IPS-20b (cell line): ENCODE results near the gene ITPR3.

Experiments used
- H3K27ac ChIP-seq: one replicate; pipeline ENCODE4 v1.5.1; 2013; ENCODE audit warnings: low read length
- H3K27me3 ChIP-seq: 2 replicates; pipeline ENCODE4 v1.6.1; 2013; ENCODE audit warnings: mild to moderate bottlenecking, low read length, inconsistent platforms; ENCODE audit not compliant: insufficient read depth
- H3K36me3 ChIP-seq: 2 replicates; pipeline ENCODE4 v1.6.1; 2013; ENCODE audit warnings: low read depth, mild to moderate bottlenecking, inconsistent platforms, low read length, moderate library complexity; ENCODE audit not compliant: insufficient read depth
- H3K4me1 ChIP-seq: 2 replicates; pipeline ENCODE4 v1.6.1; 2013; ENCODE audit warnings: mild to moderate bottlenecking, control low read depth, inconsistent platforms, low read length, moderate library complexity; ENCODE audit not compliant: insufficient read depth
- H3K4me3 ChIP-seq: 2 replicates; pipeline ENCODE4 v1.5.1; 2013; ENCODE audit warnings: mild to moderate bottlenecking, low read length, inconsistent platforms
- H3K9ac ChIP-seq: 2 replicates; pipeline ENCODE4 v1.6.1; 2013; ENCODE audit warnings: low read depth, mild to moderate bottlenecking, inconsistent platforms, low read length, moderate library complexity
- H3K9me3 ChIP-seq: 2 replicates; pipeline ENCODE4 v1.6.1; 2013; ENCODE audit warnings: mild to moderate bottlenecking, low read depth, low read length, inconsistent platforms; ENCODE audit not compliant: insufficient read depth

The ITPR3 gene

GRCh38 chr6:33584700-33585402, 36.3 kb upstream of the ITPR3 start:
- Histone ChIP-seq H3K27me3 (no peaks in the 10 kb centered on the region), H3K4me1 (no peaks in the 10 kb centered on the region), H3K9me3 (no peaks in the 10 kb centered on the region), H3K36me3 (no peaks in the 10 kb centered on the region), H3K4me3 (no peak overlapping the region), H3K27ac (no peak overlapping the region), H3K9ac (no peak overlapping the region)

GRCh38 chr6:33585403-33586107, 35.6 kb upstream of the ITPR3 start:
- Histone ChIP-seq H3K36me3 (no peaks in the 10 kb centered on the region), H3K4me3 (peak overlapping the region; percentile 40; the same call in 1 of the 2 replicates), H3K4me1 (no peaks in the 10 kb centered on the region), H3K27ac (no peak overlapping the region), H3K9ac (no peak overlapping the region), H3K9me3 (no peaks in the 10 kb centered on the region), H3K27me3 (no peaks in the 10 kb centered on the region)

GRCh38 chr6:33586108-33586640, 34.9 kb upstream of the ITPR3 start:
- H3K9ac ChIP-seq, result no peak overlapping the region
- 0 out of 2 replicates have a peak overlapping the region, but pooled peaks have one; percentile 40 for H3K4me3 ChIP-seq
- H3K36me3 ChIP-seq, result no peaks in the 10 kb centered on the region
- no peaks in the 10 kb centered on the region for H3K9me3 ChIP-seq
- no peaks in the 10 kb centered on the region for H3K27me3 ChIP-seq
- H3K27ac ChIP-seq, result no peak overlapping the region
- H3K4me1 ChIP-seq, result no peaks in the 10 kb centered on the region; the same call in 1 of the 2 replicates

DNA sequence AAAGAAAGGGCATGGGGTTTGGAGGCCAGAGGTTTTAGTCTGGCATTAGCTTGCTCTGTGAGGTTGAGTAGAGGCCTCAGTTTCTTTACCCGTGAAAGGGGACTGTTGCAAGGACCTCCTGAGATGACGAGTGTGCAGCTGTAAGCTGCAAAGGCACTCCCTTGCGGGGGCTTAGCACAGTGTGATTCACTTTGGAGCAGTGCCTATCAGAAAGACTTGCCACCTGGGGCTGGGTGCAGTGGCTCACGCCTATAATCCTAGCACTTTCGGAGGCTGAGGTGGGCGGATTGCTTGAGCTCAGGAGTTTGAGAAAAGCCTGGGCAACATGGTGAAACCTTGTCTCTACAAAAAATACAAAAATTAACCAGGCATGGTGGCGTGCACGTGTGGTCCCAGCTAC, 33.6 kb upstream of the ITPR3 start:
- Histone ChIP-seq H3K27ac (no peak overlapping the region), H3K9me3 (no peaks in the 10 kb centered on the region), H3K4me3 (no peak overlapping the region), H3K36me3 (no peaks in the 10 kb centered on the region), H3K27me3 (no peaks in the 10 kb centered on the region), H3K9ac (no peak overlapping the region), H3K4me1 (no peaks in the 10 kb centered on the region; the same call in 1 of the 2 replicates)

DNA sequence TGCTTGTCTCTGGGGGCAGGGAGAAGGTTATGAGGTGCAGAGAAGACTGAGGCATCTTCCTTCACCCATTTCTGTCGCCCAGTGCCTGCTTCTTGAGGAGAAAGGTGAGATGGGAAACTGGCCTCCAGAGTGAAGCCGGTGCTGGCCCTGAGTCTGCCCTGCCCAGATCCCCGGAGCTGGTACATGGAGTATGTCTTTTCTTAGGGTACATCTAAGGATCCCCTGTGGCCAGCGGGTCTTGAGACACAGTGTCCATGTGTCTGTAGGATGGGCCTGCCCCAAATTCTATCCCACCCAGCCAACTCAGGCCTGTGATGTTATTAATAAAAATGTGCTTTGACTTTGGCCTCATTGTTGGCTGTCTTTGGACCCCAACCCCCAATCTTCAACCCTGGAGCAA, 32.2 kb upstream of the ITPR3 start:
- Histone ChIP-seq H3K27me3 (peaks cover 7% of the 10 kb centered on the region), H3K9me3 (no peaks in the 10 kb centered on the region), H3K4me1 (peaks cover 3% of the 10 kb centered on the region; the same call in 1 of the 2 replicates), H3K27ac (no peak overlapping the region), H3K4me3 (no peak overlapping the region), H3K9ac (no peak overlapping the region), H3K36me3 (no peaks in the 10 kb centered on the region)

DNA sequence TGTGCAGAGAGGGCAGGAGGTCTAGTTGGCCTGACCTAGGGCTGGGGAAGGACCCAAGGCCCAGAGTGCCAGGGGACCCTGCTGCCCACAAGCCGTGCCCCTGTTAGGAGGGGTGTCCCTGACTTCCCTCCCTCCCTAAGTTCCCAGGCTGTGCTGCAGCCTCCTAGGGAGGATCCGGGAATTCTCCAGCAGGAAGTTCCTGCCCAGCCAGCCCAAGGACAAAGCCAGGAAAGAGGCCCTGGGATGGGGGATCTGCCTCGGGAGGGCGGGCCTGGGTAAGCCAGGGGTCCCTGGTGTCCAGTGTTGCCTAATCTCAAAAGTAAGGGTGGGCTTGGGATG, 31.8 kb upstream of the ITPR3 start:
- no peak overlapping the region for H3K27ac ChIP-seq
- no peaks in the 10 kb centered on the region for H3K9me3 ChIP-seq
- peaks cover 7% of the 10 kb centered on the region for H3K27me3 ChIP-seq
- peaks cover 3% of the 10 kb centered on the region; the same call in 1 of the 2 replicates for H3K4me1 ChIP-seq
- no peaks in the 10 kb centered on the region for H3K36me3 ChIP-seq
- H3K4me3 ChIP-seq, result no peak overlapping the region
- no peak overlapping the region for H3K9ac ChIP-seq

DNA sequence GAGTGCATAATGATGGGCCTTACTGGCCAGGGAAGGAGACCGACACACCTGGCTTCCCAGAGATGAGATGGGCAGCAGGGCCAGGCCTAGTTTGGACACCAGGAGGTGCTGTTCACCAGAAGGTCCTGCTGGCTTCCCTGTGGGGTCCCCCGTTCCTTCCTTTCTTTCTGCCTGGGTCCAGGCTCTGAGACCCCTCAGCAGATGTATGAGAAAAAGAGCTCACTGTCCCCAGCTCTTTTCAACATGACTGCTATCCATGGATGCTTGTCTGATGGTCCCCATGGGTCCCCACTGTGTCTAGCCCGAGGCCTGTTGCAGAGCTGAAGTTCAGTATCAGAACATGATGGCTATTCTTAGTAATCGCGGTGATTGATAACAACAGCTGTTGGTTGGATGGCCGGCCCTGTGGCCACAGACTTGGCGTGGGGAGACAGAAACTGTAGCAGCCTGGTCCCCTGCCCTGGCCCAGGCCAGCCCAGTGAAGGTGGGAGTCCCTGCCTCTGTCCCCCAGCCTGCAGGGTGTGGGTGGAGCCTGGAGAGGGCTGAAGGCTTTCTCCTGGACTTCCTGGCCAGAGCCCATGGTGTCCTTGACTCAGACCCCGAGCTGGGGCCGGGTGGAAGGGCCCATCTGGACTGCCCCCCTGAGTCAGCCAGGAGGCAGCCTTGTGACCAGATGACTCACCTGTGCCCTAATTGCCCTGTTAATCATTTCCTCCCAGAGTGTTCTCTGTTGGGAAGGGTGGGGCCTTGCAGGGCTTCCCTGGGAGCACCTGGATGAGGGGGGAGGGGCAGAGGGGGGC, 31.2 kb upstream of the ITPR3 start:
- H3K4me3 ChIP-seq, result no peak overlapping the region
- H3K4me1 ChIP-seq, result peaks cover 3% of the 10 kb centered on the region; the same call in 1 of the 2 replicates
- H3K27me3 ChIP-seq, result peaks cover 7% of the 10 kb centered on the region
- no peaks in the 10 kb centered on the region for H3K9me3 ChIP-seq
- no peak overlapping the region for H3K27ac ChIP-seq
- no peak overlapping the region for H3K9ac ChIP-seq
- H3K36me3 ChIP-seq, result no peaks in the 10 kb centered on the region

DNA sequence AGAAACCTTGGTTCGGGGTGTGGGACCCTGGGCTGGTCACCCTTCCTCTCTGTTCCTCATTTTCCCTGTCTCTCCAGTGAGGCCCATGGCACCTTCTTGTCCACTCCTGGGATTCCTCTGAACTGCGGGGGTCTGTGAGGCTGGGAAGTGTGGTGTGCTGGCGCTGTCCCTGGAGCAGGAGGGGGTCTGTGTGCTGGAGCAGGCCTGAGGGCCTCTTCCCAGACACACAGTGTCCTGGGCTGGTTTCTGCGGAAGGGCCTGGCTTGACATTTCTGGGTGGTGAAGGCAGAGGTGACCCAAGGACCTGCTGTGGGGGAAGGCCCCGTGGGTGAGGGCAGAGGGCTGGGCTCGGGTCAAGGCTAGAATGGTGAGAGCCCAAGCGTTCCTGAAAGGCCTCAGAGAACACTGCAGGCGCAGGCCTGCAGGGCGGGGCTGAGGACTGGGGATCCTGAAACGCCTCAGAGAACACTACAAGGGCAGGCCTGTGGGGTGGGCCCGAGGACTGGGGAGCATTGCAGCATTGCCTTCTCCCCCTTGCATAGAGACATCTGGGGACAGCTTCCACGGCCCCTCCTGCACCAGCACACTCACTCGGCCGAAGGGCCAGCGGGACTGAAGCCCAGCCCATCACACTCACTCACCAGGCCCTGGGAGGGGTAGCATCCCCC, 30.5 kb upstream of the ITPR3 start:
- Histone ChIP-seq H3K36me3 (no peaks in the 10 kb centered on the region), H3K9ac (no peak overlapping the region), H3K27ac (no peak overlapping the region), H3K4me3 (no peak overlapping the region), H3K9me3 (no peaks in the 10 kb centered on the region), H3K27me3 (peaks cover 7% of the 10 kb centered on the region), H3K4me1 (peaks cover 3% of the 10 kb centered on the region; the same call in 1 of the 2 replicates)

DNA sequence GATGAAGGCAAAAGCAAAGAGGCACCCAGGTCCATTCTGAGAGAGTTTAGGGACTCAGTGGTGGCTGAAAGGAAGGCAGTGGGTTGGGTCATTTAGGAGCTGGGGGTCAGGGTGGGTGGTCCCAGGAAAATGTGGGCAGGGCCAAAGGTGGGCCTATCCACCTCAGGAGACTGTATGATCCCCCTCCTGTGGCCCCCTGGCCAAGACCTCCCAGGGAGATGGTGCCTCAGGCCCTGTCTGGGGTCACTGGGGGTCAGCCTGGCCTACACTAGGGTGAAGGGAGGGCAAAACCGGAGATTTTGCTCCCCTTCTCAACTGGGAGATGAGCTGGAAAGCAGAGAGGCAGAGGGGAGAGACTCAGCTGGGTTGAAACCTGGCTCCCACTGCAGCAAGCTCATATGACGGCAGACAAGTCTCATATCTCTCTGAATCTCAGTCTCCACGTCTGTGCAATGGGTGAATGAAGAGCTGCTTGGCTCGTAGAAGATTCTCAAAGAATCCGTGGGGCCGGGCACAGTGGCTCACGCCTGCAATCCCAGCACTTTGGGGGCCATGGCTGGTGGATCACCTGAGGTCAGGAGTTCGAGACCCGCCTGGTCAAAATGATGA, 29.6 kb upstream of the ITPR3 start:
- no peak overlapping the region for H3K9ac ChIP-seq
- H3K27ac ChIP-seq, result no peak overlapping the region
- H3K27me3 ChIP-seq, result peaks cover 7% of the 10 kb centered on the region
- peaks cover 3% of the 10 kb centered on the region; the same call in 1 of the 2 replicates for H3K4me1 ChIP-seq
- H3K4me3 ChIP-seq, result no peak overlapping the region
- no peaks in the 10 kb centered on the region for H3K36me3 ChIP-seq
- H3K9me3 ChIP-seq, result no peaks in the 10 kb centered on the region

- Histone ChIP-seq H3K4me3 (no peak overlapping the region), H3K9ac (no peak overlapping the region), H3K27ac (no peak overlapping the region), H3K36me3 (no peaks in the 10 kb centered on the region), H3K27me3 (peaks cover 7% of the 10 kb centered on the region), H3K4me1 (peaks cover 3% of the 10 kb centered on the region; the same call in 1 of the 2 replicates), H3K9me3 (no peaks in the 10 kb centered on the region)
Observed at GRCh38 chr6:33592280-33592594, 28.9 kb upstream of the ITPR3 start.
